PFSK-1 (cell line): ENCODE measurements around the gene CYSLTR2.

ENCODE experiments used
- POLR2AphosphoS5 ChIP-seq: IDR thresholded peaks from 2 replicates; pipeline ENCODE4 v1.6.1; 2012; ENCODE audit warnings: low read depth, mild to moderate bottlenecking, control low read depth, low read length, moderate library complexity
- REST ChIP-seq, 2 experiments: IDR thresholded peaks; 2 replicates each; pipeline versions ENCODE4 v1.6.1 to v1.8.0; 2011 to 2012; ENCODE audit warnings: low read depth in 2 of 2, low read length in 2 of 2, control low read depth in 1 of 2, inconsistent platforms in 1 of 2, mild to moderate bottlenecking in 1 of 2, moderate library complexity in 1 of 2; ENCODE audit not compliant: insufficient read depth in 1 of 2
- TAF1 ChIP-seq: IDR thresholded peaks from 2 replicates; pipeline ENCODE4 v1.6.1; 2012; ENCODE audit warnings: low read length, control low read depth, borderline replicate concordance; ENCODE audit not compliant: insufficient read depth

- TF ChIP-seq REST (IDR thresholded peaks at IDR 0.05; ENCODE audit: insufficient read depth in 1 of 2, low read depth in 2 of 2, low read length in 2 of 2) (no peak), POLR2AphosphoS5 (no peak), TAF1 (no peak)
Observed at GRCh38 chr13:48624016-48624415, 29.7 kb upstream of the CYSLTR2 start.
